MM.1S (cell line): ENCODE results near the gene ALX3.

Experiments used
- CTCF ChIP-seq: fragments of 300-600 bp; sonication (generic); IDR thresholded peaks from 2 replicates; pipeline ENCODE4 v1.5.1; 2016; ENCODE audit warnings: antibody characterized with exemption, low read length, mixed read lengths
- EZH2 ChIP-seq: fragments of 300-600 bp; sonication (generic); optimal IDR thresholded peaks from 2 replicates; pipeline ENCODE3; 2017; ENCODE audit warnings: low read depth, mild to moderate bottlenecking, antibody characterized with exemption, low read length, mixed read lengths
- EZH2phosphoT487 ChIP-seq: fragments of 300-600 bp; sonication (generic); IDR thresholded peaks from 2 replicates; pipeline ENCODE4 v1.6.1; 2018; ENCODE audit warnings: antibody characterized with exemption, low read length

- TF ChIP-seq CTCF (peak; percentile 53), EZH2 (no peak), EZH2phosphoT487 (no peak)
Observed at GRCh38 chr1:110087812-110088738, 17.6 kb upstream of the ALX3 start.
